Fibroblast of skin of abdomen (primary cell): ENCODE data around the gene ERMN.

ENCODE experiments used
- DNase-seq: peaks from one replicate; pipeline ENCODE4 v3.0.0-alpha.2; 2013

Gene ERMN

DNA sequence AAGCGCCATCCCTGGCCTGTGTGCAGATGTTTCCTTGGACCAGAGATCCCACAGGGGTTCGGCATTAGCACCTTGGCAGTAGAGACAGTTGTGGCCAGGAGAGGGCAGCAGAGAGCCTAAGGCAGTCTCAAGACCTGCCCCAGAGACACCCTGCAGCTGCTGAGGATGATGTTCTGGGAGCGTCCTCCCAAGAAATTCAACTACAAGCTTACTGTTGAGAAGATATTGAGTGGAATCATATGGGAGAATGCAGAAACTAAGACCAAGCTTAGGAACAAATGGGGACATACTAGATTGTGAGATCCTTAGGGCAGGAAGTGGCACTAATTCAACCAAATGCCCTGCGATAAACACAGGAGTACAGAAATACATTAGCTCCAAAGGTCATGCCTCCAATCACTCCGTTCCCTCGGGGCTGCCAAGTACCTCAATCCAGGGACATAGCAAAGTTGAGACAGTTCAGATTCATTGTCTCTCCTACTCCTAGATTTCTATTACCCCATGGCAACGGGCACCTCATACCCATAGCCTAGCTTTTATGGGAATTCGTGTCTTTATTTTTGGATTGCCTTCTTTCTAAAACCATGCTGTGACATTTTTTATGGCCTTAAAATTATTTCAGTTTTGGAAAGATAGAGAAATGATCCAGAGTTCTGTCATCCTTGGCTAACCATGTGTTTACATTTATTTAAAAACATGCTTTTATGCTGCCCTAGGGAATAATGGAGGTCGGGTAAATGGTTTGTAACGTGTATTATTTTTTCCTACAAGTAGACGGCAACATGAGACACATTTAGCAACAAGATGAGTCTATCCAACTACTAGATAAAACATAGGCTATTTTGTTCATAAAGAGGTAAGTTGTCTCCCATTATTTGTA is 2.2 kb upstream of the ERMN start:
- DNase-seq, result peak; percentile 73

DNA sequence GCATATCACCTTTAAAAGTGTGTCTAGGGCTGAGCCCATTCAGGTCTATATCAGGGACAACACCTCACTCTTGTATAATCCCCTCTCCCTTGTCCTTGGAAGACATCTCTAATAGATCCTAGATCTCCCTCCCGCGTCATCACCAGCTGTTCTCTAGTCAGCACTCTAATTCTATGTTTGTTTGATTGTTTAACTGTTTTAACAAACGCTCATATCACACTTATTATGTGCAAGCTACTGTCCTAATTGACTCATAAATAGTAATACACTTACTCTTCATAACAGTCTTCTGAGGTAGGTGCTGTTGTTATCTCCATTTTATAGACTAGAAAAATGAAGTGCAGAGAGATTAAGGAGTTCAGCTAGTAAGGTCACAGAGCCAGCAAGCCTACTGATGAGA is 1.6 kb upstream of the ERMN start:
- no peak for DNase-seq

GRCh38 chr2:157326698-157327097 is 1.1 kb upstream of the ERMN start:
- no peak for DNase-seq

DNA sequence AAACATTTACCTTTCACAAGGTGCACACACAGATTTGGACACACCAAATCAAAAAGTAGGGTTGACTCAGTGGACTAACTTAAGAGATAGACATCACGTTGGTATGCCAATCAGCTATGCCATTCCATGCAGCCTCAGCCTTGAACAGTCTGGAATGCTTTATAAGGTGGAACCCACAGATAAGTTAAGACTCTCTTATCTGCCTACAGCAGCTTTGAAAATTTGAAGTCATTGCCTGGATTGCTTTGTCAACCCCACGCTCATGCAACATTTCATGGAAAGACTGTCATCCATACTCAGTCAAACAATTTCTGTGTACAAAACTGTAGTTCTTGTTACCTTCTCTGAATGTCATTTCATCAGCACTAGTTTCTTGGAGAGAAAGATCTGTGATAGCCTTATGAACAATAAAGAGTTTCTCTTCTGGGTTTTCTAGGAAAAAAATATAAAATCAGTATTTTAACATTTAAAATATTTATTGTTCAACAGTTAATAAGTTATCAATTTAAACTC is 1.2 kb downstream of the ERMN start:
- no peak for DNase-seq

- DNase-seq, result no peak
Measured at GRCh38 chr2:157322432-157322831, 3.2 kb downstream of the ERMN start.

- no peak for DNase-seq
Measured at GRCh38 chr2:157321466-157321865, 4.2 kb downstream of the ERMN start.

DNA sequence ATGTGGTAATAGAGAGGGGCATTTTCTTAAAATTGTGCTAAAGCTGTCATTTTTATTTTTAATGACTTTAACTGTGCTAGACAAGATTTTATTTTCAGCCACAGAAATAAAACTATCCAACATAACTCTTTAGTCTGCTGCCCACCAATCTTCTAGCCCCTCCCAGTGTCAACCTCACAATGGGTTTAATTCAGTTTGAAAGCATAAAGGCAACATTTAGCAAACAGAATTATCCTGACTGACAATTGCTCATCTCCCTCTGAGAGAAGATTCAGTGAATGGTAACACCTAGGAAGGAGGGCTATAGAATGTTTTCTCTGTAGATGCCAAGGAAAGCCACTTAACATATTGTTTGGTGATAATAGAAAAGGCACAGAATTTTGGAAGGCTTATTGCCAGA is 5.2 kb downstream of the ERMN start:
- DNase-seq, result no peak

GRCh38 chr2:157319795-157320194 is 5.8 kb downstream of the ERMN start:
- no peak for DNase-seq

DNA sequence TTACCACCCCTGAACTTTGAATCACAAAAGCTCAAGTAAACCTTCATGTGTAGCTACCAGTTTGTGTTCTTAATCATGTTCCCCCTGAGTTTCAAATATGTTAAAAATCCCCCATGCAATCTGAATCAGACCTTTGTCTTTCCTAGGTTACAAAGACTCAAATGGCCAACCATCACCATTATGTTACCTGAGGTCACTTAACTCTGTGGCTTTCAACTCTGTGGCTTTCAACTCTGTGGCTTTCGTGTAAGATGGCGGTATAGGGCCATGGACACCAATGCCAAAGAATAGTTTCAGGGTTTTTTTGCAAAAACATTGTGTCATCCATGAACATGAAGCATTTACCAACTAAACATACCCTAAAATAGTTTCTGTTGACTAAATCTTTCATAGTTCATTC is 6.7 kb downstream of the ERMN start:
- no peak for DNase-seq

- DNase-seq, result no peak
Measured at GRCh38 chr2:157315901-157316300, 9.7 kb downstream of the ERMN start.

DNA sequence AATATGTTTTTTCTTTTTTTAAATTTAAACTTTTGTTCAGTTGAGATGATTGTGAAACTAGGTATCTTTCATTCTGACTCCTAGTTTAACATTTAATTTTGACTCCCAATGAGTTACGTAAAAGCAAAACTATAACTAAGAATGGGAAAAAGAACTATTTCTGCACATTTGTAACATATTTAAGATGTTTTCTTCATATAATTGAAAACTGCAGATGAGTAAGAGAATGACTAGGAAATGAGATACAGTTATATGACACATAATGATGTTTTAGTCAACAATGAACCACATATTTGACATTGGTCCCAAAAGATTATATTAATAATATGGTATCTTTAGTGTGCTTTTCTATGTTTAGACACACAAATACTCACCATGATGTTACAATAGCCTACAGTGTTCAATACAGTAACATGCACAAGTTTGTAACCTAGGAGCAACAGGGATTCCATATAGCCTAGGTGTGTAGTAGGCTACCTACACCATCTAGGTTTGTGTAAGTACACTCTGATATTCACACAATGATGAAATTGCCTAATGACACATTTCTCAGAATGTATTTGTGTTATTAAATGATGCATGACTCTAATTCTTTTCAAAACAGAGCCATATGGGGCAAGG is 12.6 kb downstream of the ERMN start:
- peak; percentile 40 for DNase-seq

DNA sequence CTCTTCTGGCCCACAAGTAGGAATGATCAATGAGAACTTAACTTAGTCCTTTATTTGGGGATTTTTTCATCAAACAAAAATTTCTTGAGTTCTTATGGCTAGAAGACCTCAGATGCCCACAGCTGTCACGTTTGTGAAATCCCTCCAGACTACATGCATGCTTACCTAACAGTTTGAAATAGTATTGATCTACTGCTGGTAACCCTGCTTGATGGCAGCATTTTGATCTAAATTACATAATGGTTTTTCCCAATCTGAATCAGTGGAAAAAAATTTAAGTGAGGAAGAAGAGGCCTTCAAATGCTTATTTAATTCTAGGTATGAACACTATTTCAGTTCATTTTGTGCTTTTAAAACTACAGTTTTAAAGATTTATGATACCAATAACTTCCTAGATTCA is 13.9 kb downstream of the ERMN start:
- no peak for DNase-seq

DNA sequence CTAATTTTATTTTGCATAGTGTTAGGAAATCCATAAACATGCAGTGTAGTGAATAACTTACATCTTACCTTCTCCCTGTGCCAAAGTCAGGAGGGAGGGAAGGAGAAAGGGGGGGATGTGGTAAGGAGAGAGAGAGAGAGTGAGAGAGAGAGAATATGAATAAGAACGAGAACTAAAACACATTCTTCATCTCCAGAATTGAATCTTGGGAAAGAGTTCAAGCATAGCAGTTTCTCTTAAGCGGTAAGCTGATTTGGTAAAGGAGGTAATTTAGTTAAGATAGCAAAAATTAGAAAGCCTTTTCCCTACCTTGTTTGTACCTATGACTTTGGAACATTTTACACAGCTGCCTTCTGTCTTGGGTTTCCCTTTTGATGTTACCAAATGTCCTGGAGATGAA is 15.7 kb downstream of the ERMN start:
- DNase-seq, result no peak

DNA sequence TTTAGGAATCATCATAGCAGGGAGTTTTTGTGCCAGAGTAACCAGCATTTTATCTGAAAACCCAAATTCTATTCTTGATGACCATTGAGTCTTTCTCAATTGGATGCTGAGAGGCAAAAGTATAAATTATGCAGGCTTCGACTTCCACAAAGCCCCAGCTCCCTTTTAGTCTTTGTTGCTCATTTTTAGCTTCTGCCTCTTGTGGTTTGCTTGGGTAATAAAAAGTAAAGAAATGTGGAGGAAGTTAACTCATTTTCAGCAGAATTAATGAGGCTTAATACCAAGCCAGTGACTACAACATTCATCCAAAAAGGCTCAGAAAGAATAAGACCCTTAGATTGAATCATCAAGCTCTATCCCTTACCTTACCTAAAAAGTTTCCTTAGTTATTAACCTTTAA is 18.6 kb downstream of the ERMN start:
- peak; percentile 63 for DNase-seq

DNA sequence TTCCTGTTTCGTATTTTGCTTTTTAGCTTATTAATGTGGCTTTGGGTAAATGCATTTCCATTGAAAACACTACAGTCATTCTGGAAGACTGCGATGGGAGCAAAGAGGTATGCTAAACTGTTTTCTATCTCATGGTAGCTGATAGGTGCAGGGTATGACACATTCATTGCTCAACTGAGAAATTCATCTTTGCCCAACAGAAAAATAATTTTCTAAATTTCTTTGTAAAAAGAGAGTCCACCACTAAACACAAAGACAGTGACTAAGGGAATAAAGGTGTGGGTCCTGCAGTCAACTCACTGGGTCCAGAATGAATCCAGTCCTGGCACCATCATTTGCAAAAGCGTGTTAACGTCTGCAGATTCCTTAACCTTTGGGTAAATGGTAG is 19.9 kb downstream of the ERMN start:
- DNase-seq, result no peak

DNA sequence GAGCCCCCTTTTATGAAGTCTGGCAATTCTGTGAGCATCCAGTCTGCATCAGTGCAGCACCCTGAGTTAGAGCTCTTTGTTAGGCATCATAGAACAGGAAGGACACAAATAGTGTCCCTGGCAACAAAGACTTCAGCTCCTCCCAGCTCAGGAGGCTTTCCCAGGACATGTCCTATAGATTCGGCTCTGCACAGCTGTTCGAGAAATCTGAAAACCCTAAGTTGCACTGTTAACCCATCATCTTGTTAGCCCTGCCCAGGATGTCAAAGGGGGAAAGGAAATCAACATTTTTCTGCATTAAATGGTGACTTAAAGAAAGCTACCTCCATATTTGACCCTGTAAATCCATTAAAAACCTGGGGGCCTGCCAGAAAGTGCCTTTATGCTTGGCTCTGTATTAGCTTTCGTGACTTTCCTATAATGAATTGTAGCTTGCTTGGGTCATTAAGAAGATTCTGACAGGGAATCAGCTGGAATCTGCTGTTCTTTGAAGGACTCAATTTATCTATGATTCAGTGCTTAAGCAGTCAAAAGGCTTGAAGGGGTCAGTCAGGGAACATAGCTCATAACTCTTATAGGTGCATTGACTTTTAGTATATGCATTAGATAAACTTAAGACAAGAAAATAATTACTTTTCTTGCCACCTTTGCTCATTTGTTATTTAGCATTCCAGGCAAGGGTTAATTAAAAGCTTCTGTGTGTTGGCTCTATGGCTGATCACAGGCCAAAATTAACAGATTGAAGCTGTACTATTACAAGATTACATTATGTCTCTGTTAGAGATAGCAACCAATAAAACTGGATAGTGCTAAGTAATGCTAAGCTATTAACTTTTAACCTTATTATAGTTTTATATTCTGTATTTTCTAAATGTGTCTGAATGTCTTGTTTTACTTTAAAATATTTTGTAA is 20.6 kb downstream of the ERMN start:
- DNase-seq, result peak; percentile 94

DNA sequence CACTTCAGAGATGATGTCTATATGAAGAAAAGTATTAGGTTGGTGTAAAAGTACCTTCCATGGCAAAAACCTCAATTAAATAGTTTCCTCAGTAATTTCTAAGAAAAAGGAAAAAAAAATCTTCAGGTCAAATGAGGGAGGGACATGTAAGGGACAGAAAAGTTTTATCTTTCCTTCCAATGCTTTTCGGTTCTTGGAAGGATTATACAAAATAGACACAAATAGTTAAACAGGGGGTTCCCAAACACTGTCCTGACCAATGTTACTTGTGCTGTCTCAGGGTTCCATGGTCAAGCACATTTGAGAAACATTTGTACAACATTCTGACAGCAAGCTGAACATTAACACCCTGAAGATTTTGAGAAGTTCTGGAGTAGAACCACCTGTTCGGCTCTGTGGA is 22.0 kb downstream of the ERMN start:
- no peak for DNase-seq

- DNase-seq, result peak; percentile 62
Measured at GRCh38 chr2:157302492-157303099, 23.0 kb downstream of the ERMN start.

GRCh38 chr2:157301307-157301706 is 24.3 kb downstream of the ERMN start:
- no peak for DNase-seq

DNA sequence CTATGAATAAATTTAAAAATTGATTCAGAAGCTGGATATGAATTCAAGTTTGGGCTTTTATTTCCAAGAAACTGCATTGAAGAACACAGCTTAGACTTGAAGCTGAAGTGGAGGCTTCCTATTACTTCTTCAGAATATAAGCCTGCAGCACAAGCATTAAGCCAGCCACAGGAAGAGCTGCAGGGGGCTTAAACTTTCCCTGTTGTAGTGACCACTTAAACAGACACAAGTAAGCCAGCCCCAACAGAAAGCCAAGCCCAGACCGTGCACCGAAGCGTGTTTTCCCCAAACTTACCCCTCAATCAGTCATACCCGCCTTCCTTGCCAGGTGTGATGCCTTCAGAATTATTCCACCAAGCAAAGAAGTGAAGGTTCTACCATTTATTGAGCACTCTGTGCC is 28.7 kb downstream of the ERMN start:
- DNase-seq, result no peak

GRCh38 chr2:157296490-157296889 is 29.1 kb downstream of the ERMN start:
- no peak for DNase-seq

- no peak for DNase-seq
Measured at GRCh38 chr2:157292853-157293252, 32.8 kb downstream of the ERMN start.

DNA sequence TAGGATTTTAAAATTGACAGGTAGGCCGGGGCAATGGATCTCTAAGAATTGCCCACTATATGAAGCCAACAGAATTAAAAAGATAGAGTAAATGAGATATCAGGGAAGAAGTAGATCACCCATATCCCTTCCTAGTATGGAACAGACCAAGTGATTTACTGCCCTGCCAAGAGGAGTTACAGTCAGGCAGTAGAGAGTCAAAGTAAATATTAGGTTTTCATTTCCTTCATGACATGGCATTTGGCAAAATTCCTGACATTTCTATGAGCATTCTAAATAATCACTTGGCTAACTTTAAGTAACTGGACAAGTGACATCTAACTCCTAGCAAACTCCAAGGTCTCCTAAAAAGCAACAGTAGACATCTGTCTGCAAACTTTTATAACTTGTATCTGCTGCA is 34.6 kb downstream of the ERMN start:
- no peak for DNase-seq
